Osteoblast (primary cell): ENCODE data around the gene CUL4A. TPM values are rescaled to one million over a fixed set of nuclear protein-coding genes. Genes with fewer than 3 reads are reported as not detected.
"Not testable (repeated sequence)": the region's sequence is repeated elsewhere in the genome, so short reads cannot be mapped to it uniquely, and the experiment has no call there.

Source experiments
- DNase-seq: peaks from one replicate; pipeline ENCODE4 v3.0.0; 2011; ENCODE audit warnings: low spot score, mixed read lengths; ENCODE audit not compliant: insufficient read length; ENCODE audit errors: missing footprints
- H2AFZ ChIP-seq: 2 replicates; pipeline ENCODE4 v1.6.0; 2011; ENCODE audit warnings: mild to moderate bottlenecking, low read length
- H3K27ac ChIP-seq: 2 replicates; pipeline ENCODE4 v1.5.1; 2011; ENCODE audit warnings: mild to moderate bottlenecking, low read depth, low read length, moderate library complexity
- H3K27me3 ChIP-seq: 2 replicates; pipeline ENCODE4 v1.6.0; 2012; ENCODE audit warnings: mild to moderate bottlenecking, control low read depth, inconsistent platforms, low read length, moderate library complexity; ENCODE audit not compliant: insufficient read depth
- H3K36me3 ChIP-seq: 2 replicates; pipeline ENCODE4 v1.5.1; 2011; ENCODE audit warnings: mild to moderate bottlenecking, low read length, control low read depth, moderate library complexity; ENCODE audit not compliant: insufficient read depth
- H3K4me1 ChIP-seq: 2 replicates; pipeline ENCODE4 v1.5.1; 2011; ENCODE audit warnings: mild to moderate bottlenecking, low read length, control low read depth, moderate library complexity; ENCODE audit not compliant: insufficient read depth
- H3K4me2 ChIP-seq: 2 replicates; pipeline ENCODE4 v1.6.0; 2011; ENCODE audit warnings: mild to moderate bottlenecking, low read length; ENCODE audit not compliant: insufficient read depth
- H3K4me3 ChIP-seq: fragments of 200-600 bp; sonication (generic); 3 replicates; pipeline ENCODE4 v1.5.1; 2012; ENCODE audit warnings: mild to moderate bottlenecking, low read length, inconsistent platforms; ENCODE audit not compliant: insufficient read depth
- H3K79me2 ChIP-seq: 2 replicates; pipeline ENCODE4 v1.6.0; 2012; ENCODE audit warnings: mild to moderate bottlenecking, low read length, control low read depth, inconsistent platforms; ENCODE audit not compliant: insufficient read depth
- H3K9me3 ChIP-seq: 2 replicates; pipeline ENCODE4 v1.5.1; 2011; ENCODE audit warnings: low read depth, low read length, control low read depth
- H4K20me1 ChIP-seq: 2 replicates; pipeline ENCODE4 v1.6.0; 2012; ENCODE audit warnings: mild to moderate bottlenecking, low read length, control low read depth; ENCODE audit not compliant: insufficient read depth
- CTCF ChIP-seq: IDR thresholded peaks from 2 replicates; pipeline ENCODE4 v1.5.1; 2011; ENCODE audit warnings: mild to moderate bottlenecking, low read depth, low read length, moderate library complexity; ENCODE audit errors: extremely low read depth
- total RNA-seq: library from RNA; depleted of rRNA; stranded (reverse); fragments of >200 nt; gene quantifications from 2 replicates; pipeline ENCODE4 v1.2.3, GENCODE V29; 2012

CUL4A gene
- 128 TPM in 2 replicates for total RNA-seq

- H2AFZ ChIP-seq: peak within 1 kb of the TSS; percentile 89
- no peaks in the 10 kb centered on the region for H3K9me3 ChIP-seq
- DNase-seq: peak; percentile 97
- peaks cover 33% of the 10 kb centered on the region for H3K4me1 ChIP-seq
- TF ChIP-seq CTCF: no peak
- peaks cover 5% of the 10 kb centered on the region for H3K36me3 ChIP-seq
- H4K20me1 ChIP-seq: peaks cover 39% of the 10 kb centered on the region
- peak within 1 kb of the TSS; percentile 99 for H3K4me2 ChIP-seq
- peaks cover 90% of the 10 kb centered on the region for H3K79me2 ChIP-seq
- peak within 1 kb of the TSS; percentile 94 for H3K4me3 ChIP-seq
- no peaks in the 10 kb centered on the region for H3K27me3 ChIP-seq
- peak within 1 kb of the TSS; percentile 91 for H3K27ac ChIP-seq
Observed at GRCh38 chr13:113209336-113209758, at the start of gene CUL4A. CUL4A (plus strand) TSS chr13:113209613; CDS start chr13:113209628, 15 bp downstream.

- Histone ChIP-seq H3K4me1 (no peaks in the 10 kb centered on the region), H3K27me3 (peaks cover 17% of the 10 kb centered on the region), H3K36me3 (no peaks in the 10 kb centered on the region), H3K4me3 (no peak overlapping the region), H4K20me1 (no peaks in the 10 kb centered on the region), H3K9me3 (no peaks in the 10 kb centered on the region), H3K27ac (no peak overlapping the region), H3K79me2 (no peaks in the 10 kb centered on the region), H3K4me2 (no peak overlapping the region), H2AFZ (no peak overlapping the region)
- no peak for TF ChIP-seq CTCF
- peak; percentile 52 for DNase-seq
Observed at GRCh38 chr13:113159701-113160100, 49.7 kb upstream of the CUL4A start.

- Histone ChIP-seq H3K9me3 (no peaks in the 10 kb centered on the region), H3K4me2 (no peak overlapping the region), H3K79me2 (no peaks in the 10 kb centered on the region), H3K27ac (no peak overlapping the region), H2AFZ (no peak overlapping the region), H4K20me1 (no peaks in the 10 kb centered on the region), H3K4me3 (no peak overlapping the region), H3K27me3 (peaks cover 17% of the 10 kb centered on the region), H3K4me1 (no peaks in the 10 kb centered on the region), H3K36me3 (no peaks in the 10 kb centered on the region)
- no peak for DNase-seq
- TF ChIP-seq CTCF: no peak
Observed at GRCh38 chr13:113160983-113161382, 48.4 kb upstream of the CUL4A start.

GRCh38 chr13:113161433-113161832 is 48.0 kb upstream of the CUL4A start:
- no peak overlapping the region for H3K4me3 ChIP-seq
- no peaks in the 10 kb centered on the region for H3K9me3 ChIP-seq
- H3K27me3 ChIP-seq: peaks cover 17% of the 10 kb centered on the region
- H3K36me3 ChIP-seq: no peaks in the 10 kb centered on the region
- no peaks in the 10 kb centered on the region for H3K4me1 ChIP-seq
- peak; percentile 86 for DNase-seq
- no peak for TF ChIP-seq CTCF
- H3K4me2 ChIP-seq: no peak overlapping the region
- H3K27ac ChIP-seq: no peak overlapping the region
- no peak overlapping the region for H2AFZ ChIP-seq
- H4K20me1 ChIP-seq: no peaks in the 10 kb centered on the region
- no peaks in the 10 kb centered on the region for H3K79me2 ChIP-seq

GRCh38 chr13:113161975-113162374 is 47.4 kb upstream of the CUL4A start:
- not testable (repeated sequence) for H3K4me2 ChIP-seq, H3K79me2 ChIP-seq, H3K36me3 ChIP-seq, H3K4me3 ChIP-seq, H3K4me1 ChIP-seq, H4K20me1 ChIP-seq, H3K27ac ChIP-seq, H2AFZ ChIP-seq, H3K9me3 ChIP-seq, DNase-seq
- H3K27me3 ChIP-seq: peaks cover 17% of the 10 kb centered on the region
